Pons (tissue), 1 donor: ENCODE results near the gene CA5A.
"Not testable (repeated sequence)": the region's sequence is repeated elsewhere in the genome, so short reads cannot be mapped to it uniquely, and the experiment has no call there.

Experiments used
- DNase-seq: peaks from one replicate; pipeline ENCODE4 v3.0.0-alpha.2; 2016; ENCODE audit warnings: low spot score

The CA5A gene

GRCh38 chr16:87922250-87922871 lies 14.0 kb downstream of the CA5A start:
- DNase-seq: no peak

- DNase-seq: no peak
Observed at GRCh38 chr16:87921236-87921773, 15.0 kb downstream of the CA5A start.

GRCh38 chr16:87919681-87919994 lies 16.7 kb downstream of the CA5A start:
- no peak for DNase-seq

GRCh38 chr16:87918866-87919680 lies 17.3 kb downstream of the CA5A start:
- no peak for DNase-seq

GRCh38 chr16:87918338-87918737 lies 18.0 kb downstream of the CA5A start:
- DNase-seq: no peak

- no peak for DNase-seq
Observed at GRCh38 chr16:87917503-87917902, 18.8 kb downstream of the CA5A start.

- DNase-seq: no peak
Observed at GRCh38 chr16:87914812-87915211, 21.5 kb downstream of the CA5A start.

GRCh38 chr16:87914021-87914725 lies 22.2 kb downstream of the CA5A start:
- not testable (repeated sequence) for DNase-seq

- DNase-seq: not testable (repeated sequence)
Observed at GRCh38 chr16:87912691-87913090, 23.6 kb downstream of the CA5A start.

- DNase-seq: not testable (repeated sequence)
Observed at GRCh38 chr16:87911106-87911763, 25.1 kb downstream of the CA5A start.

- not testable (repeated sequence) for DNase-seq
Observed at GRCh38 chr16:87909203-87909935, 27.0 kb downstream of the CA5A start.

GRCh38 chr16:87908101-87908500 lies 28.2 kb downstream of the CA5A start:
- not testable (repeated sequence) for DNase-seq

- DNase-seq: not testable (repeated sequence)
Observed at GRCh38 chr16:87905521-87905920, 30.8 kb downstream of the CA5A start.

GRCh38 chr16:87904963-87905362 lies 31.4 kb downstream of the CA5A start:
- DNase-seq: not testable (repeated sequence)

GRCh38 chr16:87900489-87900888 lies 35.8 kb downstream of the CA5A start:
- DNase-seq: not testable (repeated sequence)

- DNase-seq: no peak
Observed at GRCh38 chr16:87897521-87898505, 38.5 kb downstream of the CA5A start.

GRCh38 chr16:87896924-87897520 lies 39.3 kb downstream of the CA5A start:
- not testable (repeated sequence) for DNase-seq

- peak; percentile 52 for DNase-seq
Observed at GRCh38 chr16:87896176-87896890, 40.0 kb downstream of the CA5A start.

- DNase-seq: peak; percentile 79
Observed at GRCh38 chr16:87895641-87896141, 40.6 kb downstream of the CA5A start.
